Prostate gland (tissue), 2 donors: ENCODE measurements around the gene DEFB131A.
"Not testable (repeated sequence)": the region's sequence is repeated elsewhere in the genome, so short reads cannot be mapped to it uniquely, and the experiment has no call there.

Experiments
- CTCF ChIP-seq, 4 experiments: fragments of 200-600 bp in 2 of 4; fragments of 450-650 bp in 2 of 4; sonication (generic) in 2 of 4; IDR thresholded peaks; 1 replicate in 3 of 4; 2 replicates in 1 of 4; pipeline ENCODE4 v1.5.1; 2016 to 2019; ENCODE audit warnings: antibody characterized with exemption in 4 of 4, mild to moderate bottlenecking in 2 of 4, moderate library complexity in 2 of 4
- POLR2A ChIP-seq: fragments of 450-650 bp; IDR thresholded peaks from one replicate; pipeline ENCODE4 v1.6.1; 2016; ENCODE audit warnings: antibody characterized with exemption, mild to moderate bottlenecking
- POLR2AphosphoS5 ChIP-seq: sonication (generic); formaldehyde crosslinking; IDR thresholded peaks from one replicate; pipeline ENCODE4 v1.6.1; 2017; ENCODE audit warnings: antibody characterized with exemption

GRCh38 chr4:9482871-9483270, 38.7 kb downstream of the DEFB131A start:
- TF ChIP-seq POLR2AphosphoS5; CTCF (IDR thresholded peaks at IDR 0.05); POLR2A: not testable (repeated sequence)
